IPS-NIHi7 (cell line): Measurements from ENCODE around the gene GALK2.
"Not testable (repeated sequence)": the region's sequence is repeated elsewhere in the genome, so short reads cannot be mapped to it uniquely, and the experiment has no call there.

Experiments used
- DNase-seq: peaks from one replicate; pipeline ENCODE4 v3.0.0; 2012; ENCODE audit warnings: mixed read lengths; ENCODE audit errors: extremely low spot score

The GALK2 gene

DNA sequence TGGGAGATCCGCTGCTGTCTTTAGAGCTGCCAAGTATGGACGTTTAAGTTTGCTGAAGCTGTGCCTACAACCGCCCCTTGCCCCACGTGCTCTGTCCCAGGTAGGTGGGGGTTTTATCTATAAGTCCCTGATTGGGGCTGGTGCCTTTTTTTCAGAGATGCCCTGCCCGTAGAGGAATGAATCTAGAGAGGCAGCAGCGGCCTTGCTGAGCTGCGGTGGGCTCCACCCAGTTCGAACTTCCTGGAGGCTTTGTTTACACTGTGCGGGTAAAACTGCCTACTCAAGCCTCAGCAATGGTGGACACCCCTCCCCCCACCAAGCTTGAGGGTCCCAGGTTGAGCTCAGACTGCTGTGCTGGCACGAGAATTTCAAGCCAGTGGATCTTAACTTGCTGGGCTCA is 169.6 kb downstream of the GALK2 start:
- no peak for DNase-seq

GRCh38 chr15:49343546-49343945 is 173.5 kb downstream of the GALK2 start:
- DNase-seq = no peak

DNA sequence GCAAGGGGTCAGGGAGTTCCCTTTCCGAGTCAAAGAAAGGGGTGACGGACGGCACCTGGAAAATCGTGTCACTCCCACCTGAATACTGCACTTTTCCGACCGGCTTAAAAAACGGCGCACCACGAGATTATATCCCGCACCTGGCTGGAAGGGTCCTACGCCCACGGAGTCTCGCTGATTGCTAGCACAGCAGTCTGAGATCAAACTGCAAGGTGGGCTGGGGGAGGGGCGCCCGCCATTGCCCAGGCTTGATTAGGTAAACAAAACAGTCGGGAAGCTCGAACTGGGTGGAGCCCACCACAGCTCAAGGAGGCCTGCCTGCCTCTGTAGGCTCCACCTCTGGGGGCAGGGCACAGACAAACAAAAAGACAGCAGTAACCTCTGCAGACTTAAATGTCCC is 184.4 kb downstream of the GALK2 start:
- DNase-seq = not testable (repeated sequence)

- DNase-seq = no peak
Measured at GRCh38 chr15:49361370-49361769, 191.3 kb downstream of the GALK2 start.

DNA sequence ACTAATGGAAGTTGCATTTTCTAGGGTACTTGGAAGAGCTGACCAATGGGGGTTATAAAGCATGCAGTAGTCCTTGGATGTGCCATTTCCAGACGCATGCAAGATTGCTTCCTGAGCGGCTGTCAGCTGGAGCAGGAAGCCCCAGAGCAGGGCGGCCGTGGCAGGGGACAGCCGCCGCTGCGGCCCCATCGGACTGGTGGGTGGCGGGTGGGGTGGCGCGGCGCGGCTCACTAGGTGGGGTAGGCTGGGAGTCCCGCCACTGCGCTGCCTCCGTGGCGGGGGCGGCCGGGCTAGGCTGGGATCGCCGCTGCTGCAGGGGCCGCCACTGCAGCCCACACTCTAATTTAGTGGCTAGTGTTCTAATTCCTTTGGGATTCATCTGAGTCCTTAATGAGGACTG is 196.4 kb downstream of the GALK2 start:
- no peak for DNase-seq

- DNase-seq = no peak
Measured at GRCh38 chr15:49370782-49371181, 200.7 kb downstream of the GALK2 start.

GRCh38 chr15:49372366-49372765 is 202.3 kb downstream of the GALK2 start:
- DNase-seq = no peak

- no peak for DNase-seq
Measured at GRCh38 chr15:49379996-49380395, 209.9 kb downstream of the GALK2 start.

GRCh38 chr15:49380912-49381311 is 210.9 kb downstream of the GALK2 start:
- peak; percentile 20 for DNase-seq
